ENCODE results near the gene USO1. TPM values are rescaled to one million over a fixed set of nuclear protein-coding genes. Genes with fewer than 3 reads are reported as not detected.

The USO1 gene
- total and polyA plus RNA-seq, 2 of the 13 experiments (the other 11 are each of a cell fraction or from before 2014, with no cell fraction given): 52.2 to 87.7 TPM

DNA sequence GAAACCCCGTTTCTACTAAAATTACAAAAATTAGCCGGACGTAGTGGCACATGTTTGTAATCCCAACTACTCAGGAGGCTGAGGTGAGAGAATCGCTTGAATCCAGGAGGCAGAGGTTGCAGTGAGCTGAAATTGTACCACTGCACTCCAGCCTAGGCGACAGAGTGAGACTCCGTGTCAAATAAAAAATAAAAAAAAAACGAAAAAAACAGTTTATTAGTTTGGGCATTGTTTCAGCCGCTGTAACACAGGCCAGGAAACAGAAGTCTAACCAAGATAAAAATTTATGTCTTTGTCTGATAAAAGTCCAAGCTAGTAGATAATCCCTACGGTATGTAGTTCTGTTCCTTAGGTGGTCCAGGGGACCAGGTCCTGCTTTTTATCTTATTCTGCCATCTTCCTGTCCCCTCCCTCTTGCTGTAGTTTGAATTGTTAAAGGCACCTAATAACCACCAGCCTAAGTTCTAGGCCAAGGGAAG is 21.4 kb downstream of the USO1 start (continued):
- TF ChIP-seq, protein P1, sequence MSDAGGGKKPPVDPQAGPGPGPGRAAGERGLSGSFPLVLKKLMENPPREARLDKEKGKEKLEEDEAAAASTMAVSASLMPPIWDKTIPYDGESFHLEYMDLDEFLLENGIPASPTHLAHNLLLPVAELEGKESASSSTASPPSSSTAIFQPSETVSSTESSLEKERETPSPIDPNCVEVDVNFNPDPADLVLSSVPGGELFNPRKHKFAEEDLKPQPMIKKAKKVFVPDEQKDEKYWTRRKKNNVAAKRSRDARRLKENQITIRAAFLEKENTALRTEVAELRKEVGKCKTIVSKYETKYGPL (CRISPR knock-in tag; IDR thresholded peaks at IDR 0.05): no peak
- TF ChIP-seq, protein P2, sequence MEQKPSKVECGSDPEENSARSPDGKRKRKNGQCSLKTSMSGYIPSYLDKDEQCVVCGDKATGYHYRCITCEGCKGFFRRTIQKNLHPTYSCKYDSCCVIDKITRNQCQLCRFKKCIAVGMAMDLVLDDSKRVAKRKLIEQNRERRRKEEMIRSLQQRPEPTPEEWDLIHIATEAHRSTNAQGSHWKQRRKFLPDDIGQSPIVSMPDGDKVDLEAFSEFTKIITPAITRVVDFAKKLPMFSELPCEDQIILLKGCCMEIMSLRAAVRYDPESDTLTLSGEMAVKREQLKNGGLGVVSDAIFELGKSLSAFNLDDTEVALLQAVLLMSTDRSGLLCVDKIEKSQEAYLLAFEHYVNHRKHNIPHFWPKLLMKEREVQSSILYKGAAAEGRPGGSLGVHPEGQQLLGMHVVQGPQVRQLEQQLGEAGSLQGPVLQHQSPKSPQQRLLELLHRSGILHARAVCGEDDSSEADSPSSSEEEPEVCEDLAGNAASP (CRISPR knock-in tag; IDR thresholded peaks at IDR 0.05; ENCODE audit: borderline replicate concordance): no peak
- TF ChIP-seq FOXO1 (CRISPR knock-in tag; IDR thresholded peaks at IDR 0.05): no peak

DNA sequence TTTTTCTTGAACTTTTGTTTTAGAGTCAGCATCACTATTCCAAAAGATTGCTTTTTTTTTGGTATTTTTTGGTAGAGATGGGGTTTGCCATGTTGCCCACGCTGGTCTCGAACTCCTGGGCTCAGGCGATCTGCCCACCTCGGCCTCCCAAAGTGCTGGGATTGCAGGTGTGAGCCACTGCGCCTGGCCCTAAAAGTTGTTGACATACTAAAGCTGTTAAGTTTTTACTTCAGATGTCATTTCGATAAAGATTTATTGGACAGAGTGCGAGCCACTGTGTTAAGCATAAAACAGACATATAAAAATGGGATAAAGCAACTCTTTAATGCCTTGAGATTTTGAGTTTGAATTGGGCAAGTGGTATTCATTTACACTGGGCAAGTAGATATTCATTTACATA is 28.3 kb downstream of the USO1 start:
- 100% methylated on average over 7 of the region's 7 CpGs for WGBS (ENCODE audit: low lambda C conversion rate)
- H2AFZ ChIP-seq (ENCODE audit: low read length): no peak overlapping the region
- POLR2A ChIA-PET: no interaction called here
- H3K9ac ChIP-seq (ENCODE audit: insufficient read depth, low read depth, low read length): no peak overlapping the region
- no peaks in the 10 kb centered on the region for H3K79me2 ChIP-seq (ENCODE audit: insufficient read depth, low read length)
- H3K36me3 ChIP-seq (replicated peaks in 1 of 2; ENCODE audit: control insufficient read depth in 1 of 2, insufficient read depth in 2 of 2, low read length in 2 of 2): peaks cover 4 to 22% of the 10 kb centered on the region in 2 experiments; a peak in 3 of 5 replicates
- BruUV-seq (replicated peaks): no TSS peak
- FAIRE-seq: no peak
- ATAC-seq: no peak
- H3K27ac ChIP-seq (ENCODE audit: extremely low read length, insufficient read depth, low read length): no peak overlapping the region
- intact Hi-C loops (cut with micrococcal nuclease; ENCODE audit: unreplicated experiment) (no loop called here), in situ Hi-C loops (cut with HindIII; ENCODE audit: extremely low pct_ligation_motif_present, low pct_unique_long_range_greater_than_20kb) (no loop called here)
- no peaks in the 10 kb centered on the region for H4K20me1 ChIP-seq (ENCODE audit: insufficient read depth, low read length)
- H3K9me3 ChIP-seq (ENCODE audit: low read length): no peaks in the 10 kb centered on the region
- H3K4me1 ChIP-seq (ENCODE audit: insufficient read depth, low read length): no peaks in the 10 kb centered on the region
- TF ChIP-seq, protein P3, sequence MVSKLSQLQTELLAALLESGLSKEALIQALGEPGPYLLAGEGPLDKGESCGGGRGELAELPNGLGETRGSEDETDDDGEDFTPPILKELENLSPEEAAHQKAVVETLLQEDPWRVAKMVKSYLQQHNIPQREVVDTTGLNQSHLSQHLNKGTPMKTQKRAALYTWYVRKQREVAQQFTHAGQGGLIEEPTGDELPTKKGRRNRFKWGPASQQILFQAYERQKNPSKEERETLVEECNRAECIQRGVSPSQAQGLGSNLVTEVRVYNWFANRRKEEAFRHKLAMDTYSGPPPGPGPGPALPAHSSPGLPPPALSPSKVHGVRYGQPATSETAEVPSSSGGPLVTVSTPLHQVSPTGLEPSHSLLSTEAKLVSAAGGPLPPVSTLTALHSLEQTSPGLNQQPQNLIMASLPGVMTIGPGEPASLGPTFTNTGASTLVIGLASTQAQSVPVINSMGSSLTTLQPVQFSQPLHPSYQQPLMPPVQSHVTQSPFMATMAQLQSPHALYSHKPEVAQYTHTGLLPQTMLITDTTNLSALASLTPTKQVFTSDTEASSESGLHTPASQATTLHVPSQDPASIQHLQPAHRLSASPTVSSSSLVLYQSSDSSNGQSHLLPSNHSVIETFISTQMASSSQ (IDR thresholded peaks at IDR 0.05; ENCODE audit: low read depth): no peak
- TF ChIP-seq, protein P3 (CRISPR knock-in tag; IDR thresholded peaks at IDR 0.05; ENCODE audit: borderline replicate concordance): no peak
- TF ChIP-seq ZNF564 (CRISPR knock-in tag; IDR thresholded peaks at IDR 0.05): no peak
- no peak for TF ChIP-seq RBFOX2 (IDR thresholded peaks at IDR 0.05; ENCODE audit: low read depth, low read length)
- H3K4me3 ChIP-seq (replicated peaks in 1 of 3; ENCODE audit: insufficient read depth in 1 of 3, low read depth in 2 of 3, low read length in 3 of 3): no peak overlapping the region
- CTCF ChIA-PET (ENCODE audit: low intra/inter-chr PET ratio, low total read pairs): no interaction called here
- DNase-seq (ENCODE audit: low spot score): no peak
- H3K4me2 ChIP-seq (ENCODE audit: low read depth, low read length): no peak overlapping the region
- no peaks in the 10 kb centered on the region for H3K27me3 ChIP-seq (ENCODE audit: control insufficient read depth in 1 of 2, insufficient read depth in 2 of 2, low read length in 2 of 2)
